Ishikawa (cell line): ENCODE data around the gene LRRC17.

ENCODE experiments used
- EP300 ChIP-seq: IDR thresholded peaks from 2 replicates; pipeline ENCODE4 v1.6.1; 2012; ENCODE audit warnings: borderline replicate concordance
- FOXM1 ChIP-seq: IDR thresholded peaks from 2 replicates; pipeline ENCODE4 v1.6.1; 2012; ENCODE audit warnings: low read depth, borderline replicate concordance
- RAD21 ChIP-seq: IDR thresholded peaks from 2 replicates; pipeline ENCODE4 v1.6.1; 2012; ENCODE audit warnings: low read depth
- TAF1 ChIP-seq: IDR thresholded peaks from 2 replicates; pipeline ENCODE4 v1.6.1; 2012; ENCODE audit warnings: low read depth, mild to moderate bottlenecking
- TCF12 ChIP-seq: IDR thresholded peaks from 2 replicates; pipeline ENCODE4 v1.6.1; 2012; ENCODE audit warnings: low read depth
- YY1 ChIP-seq: IDR thresholded peaks from 2 replicates; pipeline ENCODE4 v1.6.1; 2012; ENCODE audit warnings: low read depth

- no peak for TF ChIP-seq TAF1
- TF ChIP-seq EP300: no peak
- no peak for TF ChIP-seq RAD21
- TF ChIP-seq FOXM1: no peak
- TF ChIP-seq YY1: no peak
- TF ChIP-seq TCF12: no peak
These were observed 43.6 kb upstream of the LRRC17 start for GRCh38 chr7:102869195-102869594.
